ENCODE measurements around the gene KRT6B.

DNA sequence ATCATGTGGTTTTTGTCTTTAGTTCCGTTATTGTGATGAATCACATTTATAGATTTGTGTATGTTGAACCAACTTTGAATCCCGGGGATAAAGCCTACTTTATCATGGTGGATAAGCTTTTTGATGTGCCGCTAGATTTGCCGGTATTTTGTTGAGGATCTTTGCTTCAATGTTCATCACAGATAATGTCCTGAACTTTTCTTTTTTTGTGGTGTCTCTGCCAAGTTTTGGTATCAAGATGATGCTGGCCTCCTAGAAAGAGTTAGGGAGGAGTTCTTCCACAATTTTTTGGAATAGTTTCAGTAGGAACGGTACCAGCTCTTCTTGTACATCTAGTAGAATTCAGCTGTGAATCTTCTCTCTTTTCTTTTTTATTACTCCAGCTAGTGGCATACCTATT is 6.9 kb upstream of the KRT6B start:
- TF ChIP-seq, protein P1, sequence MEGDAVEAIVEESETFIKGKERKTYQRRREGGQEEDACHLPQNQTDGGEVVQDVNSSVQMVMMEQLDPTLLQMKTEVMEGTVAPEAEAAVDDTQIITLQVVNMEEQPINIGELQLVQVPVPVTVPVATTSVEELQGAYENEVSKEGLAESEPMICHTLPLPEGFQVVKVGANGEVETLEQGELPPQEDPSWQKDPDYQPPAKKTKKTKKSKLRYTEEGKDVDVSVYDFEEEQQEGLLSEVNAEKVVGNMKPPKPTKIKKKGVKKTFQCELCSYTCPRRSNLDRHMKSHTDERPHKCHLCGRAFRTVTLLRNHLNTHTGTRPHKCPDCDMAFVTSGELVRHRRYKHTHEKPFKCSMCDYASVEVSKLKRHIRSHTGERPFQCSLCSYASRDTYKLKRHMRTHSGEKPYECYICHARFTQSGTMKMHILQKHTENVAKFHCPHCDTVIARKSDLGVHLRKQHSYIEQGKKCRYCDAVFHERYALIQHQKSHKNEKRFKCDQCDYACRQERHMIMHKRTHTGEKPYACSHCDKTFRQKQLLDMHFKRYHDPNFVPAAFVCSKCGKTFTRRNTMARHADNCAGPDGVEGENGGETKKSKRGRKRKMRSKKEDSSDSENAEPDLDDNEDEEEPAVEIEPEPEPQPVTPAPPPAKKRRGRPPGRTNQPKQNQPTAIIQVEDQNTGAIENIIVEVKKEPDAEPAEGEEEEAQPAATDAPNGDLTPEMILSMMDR (IDR thresholded peaks at IDR 0.05; ENCODE audit: poor library complexity, severe bottlenecking): no peak
- TF ChIP-seq SMC3 (conservative IDR thresholded peaks at IDR 0.05; ENCODE audit: poor library complexity): no peak
- TF ChIP-seq TAF1 (IDR thresholded peaks at IDR 0.05; ENCODE audit: low read depth): no peak
- TF ChIP-seq EP300 (conservative IDR thresholded peaks at IDR 0.05; ENCODE audit: poor library complexity, severe bottlenecking): no peak
- TF ChIP-seq EZH2 (IDR thresholded peaks at IDR 0.05; ENCODE audit: borderline replicate concordance, insufficient read depth, low read length, poor library complexity, severe bottlenecking): no peak
- TF ChIP-seq POLR2AphosphoS5 (IDR thresholded peaks at IDR 0.05): no peak
